Measurements from ENCODE around the gene AUTS2.

AUTS2 gene

GRCh38 chr7:70673778-70674570, 1075.7 kb downstream of the AUTS2 start:
- no peak overlapping the region for H3K9ac ChIP-seq (ENCODE audit: low read depth, low read length)
- no peaks in the 10 kb centered on the region for H3K9me3 ChIP-seq (ENCODE audit: insufficient read depth, low read depth, low read length)
- no peaks in the 10 kb centered on the region for H3K36me3 ChIP-seq (ENCODE audit: insufficient read depth, low read depth, low read length)

DNA sequence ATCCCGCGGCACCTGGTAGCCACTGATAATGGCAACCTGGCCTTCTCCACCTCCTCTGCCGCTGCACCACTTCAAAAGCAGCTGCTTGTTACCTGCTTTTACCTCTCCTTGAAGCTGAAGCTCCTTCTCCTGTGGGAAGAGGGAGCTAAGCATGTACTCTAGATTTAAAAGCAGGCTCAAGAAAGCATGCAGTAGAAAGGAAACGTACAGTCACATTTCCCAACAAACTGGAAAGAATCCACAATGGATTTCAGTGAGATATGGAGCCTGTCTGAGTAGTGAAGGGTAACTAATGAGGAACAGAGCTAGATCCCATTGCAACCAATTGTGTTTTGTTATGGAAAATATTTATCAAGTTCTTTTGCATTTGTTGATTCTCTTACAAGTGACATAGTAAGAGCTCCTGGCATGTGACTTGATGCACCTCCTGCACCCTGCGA, 1076.3 kb downstream of the AUTS2 start:
- H3K4me1 ChIP-seq (ENCODE audit: insufficient read depth, low read length) = peaks cover 6% of the 10 kb centered on the region; the same call in 1 of the 2 replicates
- no peak overlapping the region for H3K27ac ChIP-seq (ENCODE audit: low read length)
- H3K9ac ChIP-seq (ENCODE audit: low read depth, low read length) = no peak overlapping the region
- H3K36me3 ChIP-seq (ENCODE audit: insufficient read depth, low read depth, low read length) = no peaks in the 10 kb centered on the region
- H3K27me3 ChIP-seq (ENCODE audit: insufficient read depth, low read length) = peaks cover 54% of the 10 kb centered on the region
- H3K4me3 ChIP-seq (ENCODE audit: low read length) = no peak overlapping the region
- H3K9me3 ChIP-seq (ENCODE audit: insufficient read depth, low read depth, low read length) = no peaks in the 10 kb centered on the region

More at GRCh38 chr7:70673778-70674570, 1075.7 kb downstream of the AUTS2 start:
- peaks cover 48% of the 10 kb centered on the region for H3K27me3 ChIP-seq (ENCODE audit: insufficient read depth, low read length)
- no peak overlapping the region for H3K4me3 ChIP-seq (ENCODE audit: low read length)
- H3K4me1 ChIP-seq (ENCODE audit: insufficient read depth, low read length) = peaks cover 6% of the 10 kb centered on the region; the same call in 1 of the 2 replicates
- no peak overlapping the region for H3K27ac ChIP-seq (ENCODE audit: low read length)

- Histone ChIP-seq H3K4me3 (ENCODE audit: low read length) (no peak overlapping the region), H3K27me3 (ENCODE audit: insufficient read depth, low read length) (peaks cover 71% of the 10 kb centered on the region), H3K9ac (ENCODE audit: low read depth, low read length) (no peak overlapping the region), H3K9me3 (ENCODE audit: insufficient read depth, low read depth, low read length) (no peaks in the 10 kb centered on the region), H3K27ac (ENCODE audit: low read length) (no peak overlapping the region), H3K36me3 (ENCODE audit: insufficient read depth, low read depth, low read length) (no peaks in the 10 kb centered on the region), H3K4me1 (ENCODE audit: insufficient read depth, low read length) (peaks cover 14% of the 10 kb centered on the region; the same call in 1 of the 2 replicates)
Measured at GRCh38 chr7:70676243-70676642, 1078.0 kb downstream of the AUTS2 start.

GRCh38 chr7:70678621-70679251, 1080.5 kb downstream of the AUTS2 start:
- Histone ChIP-seq H3K9me3 (ENCODE audit: insufficient read depth, low read depth, low read length) (no peaks in the 10 kb centered on the region), H3K4me1 (ENCODE audit: insufficient read depth, low read length) (peaks cover 22% of the 10 kb centered on the region; the same call in 1 of the 2 replicates), H3K27me3 (ENCODE audit: insufficient read depth, low read length) (peaks cover 92% of the 10 kb centered on the region), H3K27ac (ENCODE audit: low read length) (no peak overlapping the region), H3K9ac (ENCODE audit: low read depth, low read length) (no peak overlapping the region), H3K4me3 (ENCODE audit: low read length) (no peak overlapping the region), H3K36me3 (ENCODE audit: insufficient read depth, low read depth, low read length) (no peaks in the 10 kb centered on the region)

DNA sequence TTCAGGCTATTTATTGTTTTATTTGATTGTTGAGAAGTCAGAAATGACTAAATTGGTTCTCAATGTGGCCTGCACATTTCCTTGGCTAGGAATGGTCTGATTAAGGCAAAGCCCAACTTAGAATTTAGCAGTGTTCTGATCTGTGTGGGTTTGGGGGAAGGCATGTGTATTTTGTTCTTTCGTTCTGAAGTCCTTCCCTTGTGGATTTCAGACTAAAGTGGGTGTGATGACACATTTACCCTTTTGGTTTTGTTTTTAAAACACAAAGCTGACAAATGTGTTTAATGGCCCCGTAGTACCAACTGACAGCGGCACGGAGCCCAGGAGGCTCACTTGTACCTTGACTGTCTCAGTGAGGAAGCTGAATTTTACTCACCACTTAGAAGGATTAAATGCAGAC, 1081.4 kb downstream of the AUTS2 start:
- Histone ChIP-seq H3K9me3 (ENCODE audit: insufficient read depth, low read depth, low read length) (no peaks in the 10 kb centered on the region), H3K9ac (ENCODE audit: low read depth, low read length) (no peak overlapping the region), H3K27ac (ENCODE audit: low read length) (no peak overlapping the region)

GRCh38 chr7:70680306-70680705, 1082.0 kb downstream of the AUTS2 start:
- Histone ChIP-seq H3K27ac (ENCODE audit: low read length) (no peak overlapping the region), H3K4me3 (ENCODE audit: low read length) (0 out of 2 replicates have a peak overlapping the region, but pooled peaks have one; percentile 33), H3K36me3 (ENCODE audit: insufficient read depth, low read depth, low read length) (no peaks in the 10 kb centered on the region), H3K9me3 (ENCODE audit: insufficient read depth, low read depth, low read length) (no peaks in the 10 kb centered on the region), H3K4me1 (ENCODE audit: insufficient read depth, low read length) (peaks cover 17% of the 10 kb centered on the region; the same call in 1 of the 2 replicates), H3K27me3 (ENCODE audit: insufficient read depth, low read length) (peaks cover 95% of the 10 kb centered on the region), H3K9ac (ENCODE audit: low read depth, low read length) (no peak overlapping the region)

More for the DNA sequence above, 1081.4 kb downstream of the AUTS2 start:
- Histone ChIP-seq H3K36me3 (ENCODE audit: insufficient read depth, low read depth, low read length) (no peaks in the 10 kb centered on the region), H3K27me3 (ENCODE audit: insufficient read depth, low read length) (peaks cover 93% of the 10 kb centered on the region), H3K4me1 (ENCODE audit: insufficient read depth, low read length) (peaks cover 19% of the 10 kb centered on the region; the same call in 1 of the 2 replicates), H3K4me3 (ENCODE audit: low read length) (no peak overlapping the region)

DNA sequence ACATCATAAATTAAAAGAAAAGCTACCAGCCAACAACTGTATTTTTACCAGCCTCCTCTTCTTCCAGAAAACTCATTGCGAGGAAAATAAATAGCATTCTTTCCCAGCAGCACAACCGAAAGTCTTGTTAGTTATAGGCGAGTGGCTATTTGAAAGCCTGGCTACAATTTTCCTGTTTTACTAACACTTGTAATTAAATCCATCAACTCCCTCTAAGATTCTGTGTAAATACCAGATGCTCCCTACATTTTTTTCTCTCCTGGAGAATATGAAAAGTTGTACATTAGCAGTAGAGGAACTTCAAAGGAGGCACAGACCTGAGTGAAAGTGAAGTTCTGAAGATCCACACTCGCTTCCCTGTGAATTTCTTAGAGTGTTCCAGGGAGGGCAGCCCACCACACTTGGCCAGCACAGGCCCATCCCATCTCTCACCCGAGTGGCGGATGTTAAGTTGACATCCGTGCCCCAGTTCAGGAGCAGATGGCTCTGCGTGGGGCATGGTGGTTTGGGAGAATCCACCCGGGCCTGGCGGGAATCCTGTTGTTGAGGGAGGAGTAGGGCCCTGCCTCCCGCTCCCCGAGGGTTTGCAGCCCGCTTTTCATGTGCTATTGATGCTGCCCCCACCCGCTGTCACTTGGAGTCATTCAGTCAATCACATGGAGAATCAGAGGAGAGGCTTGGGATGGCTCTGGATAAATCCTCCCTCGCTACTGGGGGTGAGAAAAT, 1082.6 kb downstream of the AUTS2 start:
- no peak overlapping the region for H3K9ac ChIP-seq (ENCODE audit: low read depth, low read length)
- no peak overlapping the region for H3K27ac ChIP-seq (ENCODE audit: low read length)
- no peaks in the 10 kb centered on the region for H3K36me3 ChIP-seq (ENCODE audit: insufficient read depth, low read depth, low read length)
- peaks cover 17% of the 10 kb centered on the region; the same call in 1 of the 2 replicates for H3K4me1 ChIP-seq (ENCODE audit: insufficient read depth, low read length)
- H3K9me3 ChIP-seq (ENCODE audit: insufficient read depth, low read depth, low read length) = no peaks in the 10 kb centered on the region
- peaks cover 95% of the 10 kb centered on the region for H3K27me3 ChIP-seq (ENCODE audit: insufficient read depth, low read length)
- H3K4me3 ChIP-seq (ENCODE audit: low read length) = peak overlapping the region; percentile 33; the same call in 1 of the 2 replicates

- peaks cover 96% of the 10 kb centered on the region for H3K27me3 ChIP-seq (ENCODE audit: insufficient read depth, low read length)
- H3K9me3 ChIP-seq (ENCODE audit: insufficient read depth, low read depth, low read length) = no peaks in the 10 kb centered on the region
- peaks cover 17% of the 10 kb centered on the region; the same call in 1 of the 2 replicates for H3K4me1 ChIP-seq (ENCODE audit: insufficient read depth, low read length)
- peak overlapping the region; percentile 33; the same call in 1 of the 2 replicates for H3K4me3 ChIP-seq (ENCODE audit: low read length)
- no peaks in the 10 kb centered on the region for H3K36me3 ChIP-seq (ENCODE audit: insufficient read depth, low read depth, low read length)
- H3K9ac ChIP-seq (ENCODE audit: low read depth, low read length) = no peak overlapping the region
- H3K27ac ChIP-seq (ENCODE audit: low read length) = no peak overlapping the region
Measured at GRCh38 chr7:70681469-70682350, 1083.4 kb downstream of the AUTS2 start.

GRCh38 chr7:70684173-70684572, 1085.9 kb downstream of the AUTS2 start:
- Histone ChIP-seq H3K9me3 (ENCODE audit: insufficient read depth, low read depth, low read length) (no peaks in the 10 kb centered on the region), H3K27me3 (ENCODE audit: insufficient read depth, low read length) (peaks cover 80% of the 10 kb centered on the region), H3K9ac (ENCODE audit: low read depth, low read length) (no peak overlapping the region), H3K4me3 (ENCODE audit: low read length) (no peak overlapping the region), H3K4me1 (ENCODE audit: insufficient read depth, low read length) (peaks cover 17% of the 10 kb centered on the region; the same call in 1 of the 2 replicates), H3K36me3 (ENCODE audit: insufficient read depth, low read depth, low read length) (no peaks in the 10 kb centered on the region), H3K27ac (ENCODE audit: low read length) (no peak overlapping the region)

GRCh38 chr7:70693321-70693685, 1095.0 kb downstream of the AUTS2 start:
- peaks cover 18% of the 10 kb centered on the region for H3K4me1 ChIP-seq (ENCODE audit: insufficient read depth, low read length)

More at GRCh38 chr7:70693321-70693685, 1095.0 kb downstream of the AUTS2 start:
- H3K27me3 ChIP-seq (ENCODE audit: insufficient read depth, low read length) = peaks cover 43% of the 10 kb centered on the region
- no peak overlapping the region for H3K27ac ChIP-seq (ENCODE audit: low read length)
- peak overlapping the region; percentile 19; the same call in 1 of the 2 replicates for H3K9ac ChIP-seq (ENCODE audit: low read depth, low read length)
- H3K4me3 ChIP-seq (ENCODE audit: low read length) = peak overlapping the region; percentile 59; the same call in 1 of the 2 replicates
- peaks cover 12% of the 10 kb centered on the region; the same call in 1 of the 2 replicates for H3K36me3 ChIP-seq (ENCODE audit: insufficient read depth, low read depth, low read length)
- H3K9me3 ChIP-seq (ENCODE audit: insufficient read depth, low read depth, low read length) = no peaks in the 10 kb centered on the region

All from iPS-20b (cell line).